Measurements from ENCODE around the gene CGB7. TPM values are rescaled to one million over a fixed set of nuclear protein-coding genes. Genes with fewer than 3 reads are reported as not detected.
"Not testable (repeated sequence)": the region's sequence is repeated elsewhere in the genome, so short reads cannot be mapped to it uniquely, and the experiment has no call there.

Gene CGB7
- total RNA-seq, 1 experiment from 2014 or later, result 1.4 TPM

DNA sequence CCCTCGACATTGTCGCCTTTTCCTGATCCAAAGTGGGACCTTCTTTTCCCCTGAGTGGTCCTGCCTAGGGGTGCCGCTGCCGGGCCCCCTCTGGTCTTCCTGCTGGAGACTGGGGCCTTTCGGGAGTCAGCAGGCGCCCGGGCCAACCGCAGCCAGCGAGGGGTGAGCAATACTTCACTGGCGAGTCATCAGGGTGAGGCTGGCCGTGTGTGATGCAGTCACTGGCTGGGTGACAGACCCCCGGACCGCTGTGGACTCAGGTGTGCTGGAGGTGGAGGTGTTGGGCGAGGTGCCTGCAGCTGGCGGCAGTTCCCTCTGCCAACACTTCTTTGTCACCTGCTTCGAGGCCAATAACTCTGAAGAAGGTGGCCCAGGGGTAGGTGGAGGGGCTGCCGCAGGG is 15.4 kb downstream of the CGB7 start:
- peak; percentile 57 for DNase-seq (ENCODE audit: low spot score)

- not testable (repeated sequence) for DNase-seq (ENCODE audit: low spot score)
These were observed 17.8 kb downstream of the CGB7 start for GRCh38 chr19:49039736-49040135.

DNA sequence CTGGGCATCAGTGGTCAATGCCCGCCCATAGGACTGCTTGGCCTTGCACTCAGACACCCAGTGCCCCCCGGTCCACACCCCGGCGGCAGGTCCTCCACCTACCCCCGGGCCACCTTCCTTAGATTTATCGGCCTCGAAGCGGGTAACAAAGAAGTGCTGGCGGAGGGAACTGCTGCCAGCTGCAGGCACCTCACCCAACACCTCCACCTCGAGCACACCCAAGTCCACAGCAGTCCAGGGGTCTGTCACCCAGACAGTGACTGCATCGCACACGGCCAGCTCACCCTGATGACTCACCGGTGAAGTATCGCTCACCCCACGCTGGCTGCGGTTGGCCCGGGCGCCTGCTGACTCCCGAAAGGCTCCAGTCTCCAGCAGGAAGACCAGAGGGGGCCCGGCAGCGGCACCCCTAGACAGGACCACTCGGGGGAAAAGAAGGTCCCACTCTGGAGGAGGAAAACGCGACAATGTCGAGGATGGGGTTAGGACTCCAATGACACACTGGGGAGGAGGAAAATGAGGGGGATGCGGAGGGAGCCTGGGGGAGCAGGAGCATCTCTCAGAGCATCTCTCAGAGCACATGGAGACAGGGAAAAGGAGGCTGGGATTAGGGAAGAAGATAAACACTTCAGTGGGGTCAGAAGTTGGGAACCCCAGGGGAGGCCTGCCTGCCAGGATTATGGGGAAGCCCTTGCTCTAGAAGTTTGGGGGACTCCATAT is 18.8 kb downstream of the CGB7 start:
- peak; percentile 72 for DNase-seq (ENCODE audit: low spot score)

DNA sequence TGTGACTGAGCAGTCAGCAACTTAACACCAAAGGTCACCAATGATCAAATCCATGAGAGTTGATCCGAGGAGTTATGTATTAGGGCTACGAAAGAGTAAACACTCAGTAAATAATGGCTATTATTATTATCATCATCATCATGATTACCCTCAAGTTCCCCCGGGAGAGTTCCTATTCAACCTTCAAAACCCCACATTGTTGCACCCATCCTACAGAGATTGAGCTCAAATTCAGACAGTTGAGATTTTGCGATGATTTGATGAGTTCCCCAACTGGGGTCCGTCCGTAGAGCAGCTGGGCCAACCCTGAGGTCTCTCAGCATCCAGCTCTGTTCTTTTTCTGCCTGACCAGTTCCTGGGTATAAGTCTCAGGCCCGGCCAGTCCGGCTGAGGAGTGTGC is 19.4 kb downstream of the CGB7 start:
- DNase-seq (ENCODE audit: low spot score), result not testable (repeated sequence)

- not testable (repeated sequence) for DNase-seq (ENCODE audit: low spot score)
These were observed 20.7 kb downstream of the CGB7 start, which contains the start of gene CGB1 for GRCh38 chr19:49036815-49037214. CGB1 (minus strand) TSS chr19:49036895; CDS start chr19:49036711, 184 bp downstream.

GRCh38 chr19:49031642-49032301 is 25.8 kb downstream of the CGB7 start, which contains the start of gene CGB2:
CGB2 (plus strand) TSS chr19:49031890; CDS start chr19:49032096, 206 bp downstream.
- DNase-seq (ENCODE audit: low spot score), result not testable (repeated sequence)

DNA sequence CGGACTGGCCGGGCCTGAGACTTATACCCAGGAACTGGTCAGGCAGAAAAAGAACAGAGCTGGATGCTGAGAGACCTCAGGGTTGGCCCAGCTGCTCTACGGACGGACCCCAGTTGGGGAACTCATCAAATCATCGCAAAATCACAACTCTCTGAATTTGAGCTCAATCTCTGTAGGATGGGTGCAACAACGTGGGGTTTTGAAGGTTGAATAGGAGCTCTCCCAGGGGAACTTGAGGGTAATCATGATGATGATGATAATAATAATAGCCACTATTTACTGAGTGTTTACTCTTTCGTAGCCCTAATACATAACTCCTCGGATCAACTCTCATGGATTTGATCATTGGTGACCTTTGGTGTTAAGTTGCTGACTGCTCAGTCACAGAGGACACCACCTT is 27.2 kb downstream of the CGB7 start:
- not testable (repeated sequence) for DNase-seq (ENCODE audit: low spot score)

DNA sequence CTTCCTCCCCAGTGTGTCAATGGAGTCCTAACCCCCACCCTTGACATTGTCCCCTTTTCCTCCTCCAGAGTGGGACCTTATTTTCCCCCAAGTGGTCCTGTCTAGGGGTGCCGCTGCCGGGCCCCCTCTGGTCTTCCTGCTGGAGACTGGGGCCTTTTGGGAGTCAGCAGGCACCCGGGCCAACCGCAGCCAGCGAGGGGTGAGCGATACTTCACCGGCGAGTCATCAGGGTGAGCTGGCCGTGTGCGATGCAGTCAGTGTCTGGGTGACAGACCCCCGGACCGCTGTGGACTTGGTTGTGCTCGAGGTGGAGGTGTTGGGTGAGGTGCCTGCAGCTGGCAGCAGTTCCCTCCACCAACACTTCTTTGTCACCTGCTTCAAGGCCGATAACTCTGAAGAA is 27.8 kb downstream of the CGB7 start:
- peak; percentile 29 for DNase-seq (ENCODE audit: low spot score)

DNA sequence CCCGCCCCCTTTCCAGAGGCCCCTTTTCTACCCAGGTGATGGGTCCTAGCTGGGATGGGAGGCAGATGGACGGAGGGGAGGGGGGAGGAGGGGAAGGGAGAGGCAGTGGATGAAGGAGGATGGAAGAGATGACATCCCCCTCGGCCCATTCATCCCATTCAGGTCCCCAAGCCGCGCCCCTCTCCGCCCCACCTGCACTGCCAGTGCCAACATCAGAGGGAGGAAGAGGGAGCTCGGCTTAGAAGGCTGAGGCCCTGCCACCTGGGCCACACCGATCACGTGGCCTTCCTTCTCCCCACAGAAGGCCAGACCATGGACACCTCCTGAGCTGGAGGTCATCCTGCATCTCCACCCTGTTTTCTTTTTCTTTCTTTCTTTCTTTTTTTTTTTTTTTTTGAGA is 28.9 kb downstream of the CGB7 start:
- DNase-seq (ENCODE audit: low spot score), result not testable (repeated sequence)

GRCh38 chr19:49025599-49025998 is 31.9 kb downstream of the CGB7 start:
- not testable (repeated sequence) for DNase-seq (ENCODE audit: low spot score)

GRCh38 chr19:49025088-49025487 is 32.5 kb downstream of the CGB7 start:
- DNase-seq (ENCODE audit: low spot score), result not testable (repeated sequence)

GRCh38 chr19:49024233-49024632 is 33.3 kb downstream of the CGB7 start, which contains the start of gene CGB3:
CGB3 (minus strand) TSS chr19:49024333; CDS start chr19:49023971, 362 bp downstream.
- DNase-seq (ENCODE audit: low spot score), result not testable (repeated sequence)

- DNase-seq (ENCODE audit: low spot score), result no peak
These were observed 35.4 kb downstream of the CGB7 start for GRCh38 chr19:49022116-49022515.

DNA sequence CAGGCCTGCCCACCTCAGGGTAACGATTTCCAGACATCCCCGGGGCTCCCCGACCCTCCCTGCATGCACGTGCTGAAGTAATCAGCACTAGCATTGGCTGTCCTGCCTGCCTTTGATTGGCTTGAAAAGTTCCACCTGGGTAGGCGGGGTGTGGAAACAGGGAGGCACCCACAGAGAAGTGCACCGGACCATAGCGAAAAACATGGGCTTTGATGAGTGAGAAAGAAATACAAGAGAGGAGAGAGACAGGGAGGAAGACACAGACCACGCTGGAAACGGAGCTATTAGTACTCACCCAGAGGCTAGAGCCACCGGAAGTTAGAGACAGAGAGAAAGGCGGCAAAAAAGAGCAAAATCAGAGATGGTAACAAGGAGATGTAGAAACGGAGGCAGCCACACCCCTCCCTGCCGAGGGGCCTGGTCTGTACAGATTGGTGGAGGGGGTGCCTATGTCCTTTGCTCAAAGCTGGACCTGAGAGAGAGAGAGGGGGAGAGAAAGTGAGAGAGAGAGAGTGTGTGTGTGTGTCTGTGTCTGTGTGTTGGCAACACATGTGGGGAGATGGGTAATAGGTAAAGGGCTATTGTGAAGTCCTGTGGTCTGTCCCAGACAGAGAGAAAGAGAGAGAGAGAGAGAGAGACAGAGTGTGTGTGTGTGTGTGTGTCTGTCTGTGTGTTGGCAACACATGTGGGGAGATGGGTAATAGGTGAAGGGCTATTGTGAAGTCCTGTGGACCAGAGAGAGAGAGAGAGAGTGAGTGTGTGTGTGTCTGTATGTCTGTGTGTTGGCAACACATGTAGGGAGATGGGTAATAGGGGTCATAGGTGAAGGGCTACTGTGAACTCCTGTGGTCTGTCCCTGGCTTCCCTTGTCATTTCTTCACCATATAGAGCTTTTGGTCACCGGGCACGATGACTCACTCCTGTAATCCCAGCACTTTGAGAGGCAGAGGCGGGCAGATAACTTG is 36.3 kb downstream of the CGB7 start:
- DNase-seq (ENCODE audit: low spot score), result peak; percentile 55

DNA sequence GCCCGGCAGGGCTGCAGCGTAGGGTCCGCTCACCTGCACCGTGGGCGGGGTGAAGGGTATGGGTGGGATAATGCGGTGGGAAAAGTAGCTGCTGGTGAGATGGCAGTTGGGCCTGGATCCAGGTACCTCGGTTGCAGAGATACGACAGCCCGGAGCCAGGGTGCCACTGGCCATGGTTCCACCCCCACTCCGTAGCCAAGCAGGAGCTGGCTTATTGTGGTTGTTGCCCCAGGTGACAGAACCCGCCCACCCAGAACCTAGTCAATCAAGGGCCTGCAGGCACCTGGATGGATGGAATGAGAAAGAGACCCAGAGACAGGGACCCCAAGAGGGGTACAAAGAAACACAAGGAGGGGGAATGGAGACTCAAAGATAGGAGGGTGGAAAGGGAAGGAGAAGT is 37.2 kb downstream of the CGB7 start:
- no peak for DNase-seq (ENCODE audit: low spot score)

- DNase-seq (ENCODE audit: low spot score), result no peak
These were observed 38.2 kb downstream of the CGB7 start for GRCh38 chr19:49019242-49019932.

DNA sequence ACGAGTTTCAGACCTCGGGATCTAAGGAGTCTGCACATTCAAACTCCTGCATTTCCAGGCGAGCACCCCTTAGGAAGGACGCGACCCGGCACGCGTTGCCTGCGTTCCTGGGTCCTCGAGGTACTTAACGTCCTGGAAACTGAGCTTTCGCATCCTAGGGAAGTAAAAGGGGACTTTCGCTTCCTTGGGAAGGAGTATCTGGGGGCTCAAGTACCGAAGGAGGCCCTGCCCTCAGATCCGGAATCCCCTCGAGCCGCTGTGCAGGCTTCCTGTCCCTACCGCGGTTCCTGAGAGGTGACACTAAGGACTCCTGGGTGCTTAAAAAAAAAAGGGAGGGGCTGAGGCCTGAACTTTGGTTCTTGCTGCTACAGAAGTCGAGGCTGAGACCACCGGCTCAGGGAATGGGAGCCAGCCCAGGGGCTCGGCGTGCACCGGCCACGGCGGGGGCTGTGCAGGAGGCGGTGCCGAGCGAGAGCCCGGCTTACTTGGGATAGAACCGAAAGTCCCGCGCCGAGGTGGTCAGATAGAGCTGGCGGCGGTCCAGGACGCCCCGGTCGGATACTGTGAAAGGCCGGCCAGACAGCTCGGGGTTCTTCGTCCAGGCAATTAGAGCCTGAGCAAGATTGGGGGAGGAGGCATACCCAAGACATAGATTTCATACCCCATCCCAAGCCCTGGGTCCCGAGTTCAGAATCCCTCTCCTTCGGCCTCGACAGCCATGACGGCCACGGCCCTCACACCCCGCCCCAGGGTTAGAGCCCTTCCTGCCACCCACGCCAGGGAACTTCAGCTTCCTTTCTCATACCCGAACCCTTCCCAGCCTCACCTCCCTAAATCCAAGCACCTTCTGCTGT is 38.9 kb downstream of the CGB7 start:
- DNase-seq (ENCODE audit: low spot score), result not testable (repeated sequence)

GRCh38 chr19:49017666-49018351 is 39.7 kb downstream of the CGB7 start:
- no peak for DNase-seq (ENCODE audit: low spot score)

- DNase-seq (ENCODE audit: low spot score), result no peak
These were observed 40.4 kb downstream of the CGB7 start, which contains the start of gene LHB for GRCh38 chr19:49017041-49017665. LHB (minus strand) TSS chr19:49017091; CDS start chr19:49017081, 10 bp downstream.
